ENCODE data around the gene PXMP4.

- TF ChIP-seq CTCF (conservative IDR thresholded peaks at IDR 0.05; ENCODE audit: low read depth, low read length) (no peak), EZH2 (IDR thresholded peaks at IDR 0.05; ENCODE audit: borderline replicate concordance, low read depth, low read length, poor library complexity, severe bottlenecking) (no peak)
These were observed 12.4 kb downstream of the PXMP4 start for GRCh38 chr20:33707668-33708067.

Measured in A673 (cell line).